Astrocyte of the hippocampus (primary cell): Measurements from ENCODE around the gene DGLUCY.
"Not testable (repeated sequence)": the region's sequence is repeated elsewhere in the genome, so short reads cannot be mapped to it uniquely, and the experiment has no call there.

Source experiments
- DNase-seq: peaks from one replicate; pipeline ENCODE4 v3.0.0; 2011; ENCODE audit warnings: low read depth, low spot score

The DGLUCY gene

GRCh38 chr14:91138511-91139359 is 24.9 kb downstream of the DGLUCY start:
- DNase-seq = no peak

- DNase-seq = no peak
Measured at GRCh38 chr14:91139776-91140175, 25.9 kb downstream of the DGLUCY start.

- DNase-seq = peak; percentile 42
Measured at GRCh38 chr14:91140672-91141071, 26.8 kb downstream of the DGLUCY start.

GRCh38 chr14:91142214-91142668 is 28.4 kb downstream of the DGLUCY start:
- no peak for DNase-seq

- DNase-seq = peak; percentile 46
Measured at GRCh38 chr14:91143862-91144261, 30.0 kb downstream of the DGLUCY start.

- peak; percentile 77 for DNase-seq
Measured at GRCh38 chr14:91144425-91145145, 30.7 kb downstream of the DGLUCY start.

GRCh38 chr14:91145391-91146160 is 31.7 kb downstream of the DGLUCY start:
- DNase-seq = no peak

- no peak for DNase-seq
Measured at GRCh38 chr14:91146661-91147060, 32.8 kb downstream of the DGLUCY start.

GRCh38 chr14:91149462-91149861 is 35.6 kb downstream of the DGLUCY start:
- DNase-seq = peak; percentile 96

GRCh38 chr14:91152499-91152898 is 38.6 kb downstream of the DGLUCY start:
- DNase-seq = no peak

- no peak for DNase-seq
Measured at GRCh38 chr14:91153360-91153759, 39.5 kb downstream of the DGLUCY start.

GRCh38 chr14:91154851-91155625 is 41.2 kb downstream of the DGLUCY start:
- DNase-seq = peak; percentile 76

- DNase-seq = no peak
Measured at GRCh38 chr14:91155626-91156089, 41.8 kb downstream of the DGLUCY start.

GRCh38 chr14:91156142-91156666 is 42.3 kb downstream of the DGLUCY start:
- DNase-seq = not testable (repeated sequence)

- DNase-seq = not testable (repeated sequence)
Measured at GRCh38 chr14:91156877-91157276, 43.0 kb downstream of the DGLUCY start.

GRCh38 chr14:91158091-91158790 is 44.4 kb downstream of the DGLUCY start:
- DNase-seq = no peak

GRCh38 chr14:91159182-91159581 is 45.3 kb downstream of the DGLUCY start:
- DNase-seq = no peak

- DNase-seq = peak; percentile 77
Measured at GRCh38 chr14:91159906-91160305, 46.0 kb downstream of the DGLUCY start.

- no peak for DNase-seq
Measured at GRCh38 chr14:91163316-91163715, 49.4 kb downstream of the DGLUCY start.

- no peak for DNase-seq
Measured at GRCh38 chr14:91164676-91165075, 50.8 kb downstream of the DGLUCY start.
